Measurements from ENCODE around the gene FOXP2.

DNA sequence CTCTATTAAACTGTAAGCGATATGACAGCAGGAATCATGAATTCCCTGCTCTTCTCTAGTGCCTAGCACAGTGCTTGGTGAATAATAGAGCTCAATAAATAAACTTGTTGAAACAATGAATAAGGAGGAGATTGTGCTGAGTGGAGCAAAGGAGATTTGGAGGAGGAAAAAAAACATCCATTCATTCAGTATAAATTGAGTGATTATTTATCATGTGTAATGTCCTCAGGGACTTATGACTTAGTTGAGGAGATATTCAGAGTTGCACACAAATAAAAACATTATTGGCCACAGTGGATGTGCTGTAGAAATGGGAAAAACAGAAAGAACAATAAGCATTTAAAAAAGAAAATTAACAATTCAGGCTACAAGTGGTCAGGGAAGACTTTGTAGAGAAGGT, 125.7 kb downstream of the FOXP2 start:
- TF ChIP-seq, protein P1, sequence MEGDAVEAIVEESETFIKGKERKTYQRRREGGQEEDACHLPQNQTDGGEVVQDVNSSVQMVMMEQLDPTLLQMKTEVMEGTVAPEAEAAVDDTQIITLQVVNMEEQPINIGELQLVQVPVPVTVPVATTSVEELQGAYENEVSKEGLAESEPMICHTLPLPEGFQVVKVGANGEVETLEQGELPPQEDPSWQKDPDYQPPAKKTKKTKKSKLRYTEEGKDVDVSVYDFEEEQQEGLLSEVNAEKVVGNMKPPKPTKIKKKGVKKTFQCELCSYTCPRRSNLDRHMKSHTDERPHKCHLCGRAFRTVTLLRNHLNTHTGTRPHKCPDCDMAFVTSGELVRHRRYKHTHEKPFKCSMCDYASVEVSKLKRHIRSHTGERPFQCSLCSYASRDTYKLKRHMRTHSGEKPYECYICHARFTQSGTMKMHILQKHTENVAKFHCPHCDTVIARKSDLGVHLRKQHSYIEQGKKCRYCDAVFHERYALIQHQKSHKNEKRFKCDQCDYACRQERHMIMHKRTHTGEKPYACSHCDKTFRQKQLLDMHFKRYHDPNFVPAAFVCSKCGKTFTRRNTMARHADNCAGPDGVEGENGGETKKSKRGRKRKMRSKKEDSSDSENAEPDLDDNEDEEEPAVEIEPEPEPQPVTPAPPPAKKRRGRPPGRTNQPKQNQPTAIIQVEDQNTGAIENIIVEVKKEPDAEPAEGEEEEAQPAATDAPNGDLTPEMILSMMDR (IDR thresholded peaks at IDR 0.05; ENCODE audit: borderline replicate concordance, extremely low read depth, low read length, poor library complexity, severe bottlenecking), result no peak
- no peak for TF ChIP-seq EZH2 (IDR thresholded peaks at IDR 0.05; ENCODE audit: borderline replicate concordance, low read depth, low read length, severe bottlenecking)
